PC-9 (cell line): ENCODE data around the gene F11R. TPM values are rescaled to one million over a fixed set of nuclear protein-coding genes. Genes with fewer than 3 reads are reported as not detected.
A peak's percentile ranks its signal among the peaks of the same experiment; 100 is the strongest.

Experiments
- BruUV-seq: library from RNA; stranded (reverse); fragments of 400-500 nt; replicated peaks from 2 replicates; lab custom pipeline; 2021; lab: Mats Ljungman, UMichigan
- CTCF ChIA-PET: fragments of 300-600 bp; sonication (Branson Sonifier 250); formaldehyde crosslinking; loops from one replicate; lab custom pipeline; 2022; ENCODE audit warnings: antibody characterized with exemption; lab: Charles Lee
- POLR2A ChIA-PET: fragments of 300-600 bp; sonication (Branson Sonifier 250); formaldehyde crosslinking; loops from one replicate; lab custom pipeline; 2022; ENCODE audit warnings: antibody characterized with exemption; ENCODE audit not compliant: unreplicated experiment; lab: Charles Lee
- DNase-seq, 2 experiments: peaks; one replicate each; pipeline versions ENCODE4 v3.0.0 to v3.0.0-alpha.2; 2015 to 2022; ENCODE audit warnings: mixed read lengths in 1 of 2
- H2AFZ ChIP-seq: fragments of 200-600 bp; sonication (generic); 2 replicates; pipeline ENCODE4 v1.8.1; 2017; ENCODE audit warnings: antibody characterized with exemption
- H3F3A ChIP-seq: fragments of 200-600 bp; sonication (generic); 2 replicates; pipeline ENCODE4 v1.8.1; 2017; ENCODE audit warnings: antibody characterized with exemption, mild to moderate bottlenecking, low read depth; ENCODE audit not compliant: insufficient read depth
- H3K27ac ChIP-seq: fragments of 200-600 bp; sonication (generic); 2 replicates; pipeline ENCODE4 v1.6.1; 2016; ENCODE audit warnings: mixed run types
- H3K27me3 ChIP-seq: fragments of 200-600 bp; sonication (generic); 2 replicates; pipeline ENCODE4 v1.6.1; 2016; ENCODE audit warnings: low read depth, mixed run types; ENCODE audit not compliant: insufficient read depth
- H3K36me3 ChIP-seq: fragments of 200-600 bp; sonication (generic); 2 replicates; pipeline ENCODE4 v1.6.1; 2016; ENCODE audit warnings: low read depth, mixed run types
- H3K4me1 ChIP-seq: fragments of 200-600 bp; sonication (generic); replicated peaks from 2 replicates; pipeline ENCODE4 v1.6.1; 2016; ENCODE audit warnings: mixed run types; ENCODE audit not compliant: insufficient read depth
- H3K4me2 ChIP-seq: fragments of 200-600 bp; sonication (generic); 2 replicates; pipeline ENCODE4 v1.6.1; 2017; ENCODE audit warnings: mixed run types
- H3K4me3 ChIP-seq: fragments of 200-600 bp; sonication (generic); 2 replicates; pipeline ENCODE4 v1.6.1; 2016; ENCODE audit warnings: mixed run types
- H3K79me2 ChIP-seq: fragments of 200-600 bp; sonication (generic); 2 replicates; pipeline ENCODE4 v1.6.1; 2017; ENCODE audit warnings: low read depth, mixed run types
- H3K9me2 ChIP-seq: fragments of 200-600 bp; sonication (generic); 2 replicates; pipeline ENCODE4 v1.8.1; 2017; ENCODE audit warnings: mild to moderate bottlenecking; ENCODE audit not compliant: insufficient read depth
- H3K9me3 ChIP-seq: fragments of 200-600 bp; sonication (generic); 2 replicates; pipeline ENCODE4 v1.8.1; 2016; ENCODE audit warnings: low read depth; ENCODE audit not compliant: insufficient read depth
- H4K20me1 ChIP-seq: fragments of 200-600 bp; sonication (generic); 2 replicates; pipeline ENCODE4 v1.8.1; 2017; ENCODE audit not compliant: insufficient read depth
- EZH2 ChIP-seq: fragments of 200-600 bp; sonication (generic); IDR thresholded peaks from 2 replicates; pipeline ENCODE4 v1.8.0; 2017; ENCODE audit warnings: antibody characterized with exemption, low read depth
- intact Hi-C: fragments of 100-400 bp; cut with micrococcal nuclease; formaldehyde crosslinking; loops from one replicate; pipeline ENCODE4 v1.10.0; 2022; ENCODE audit not compliant: unreplicated experiment
- total RNA-seq: library from RNA; stranded (reverse); gene quantifications from 2 replicates; pipeline ENCODE4 v1.2.3, GENCODE V29; 2021
- TF ChIP-seq, protein P1 (sequence below): fragments of 200-600 bp; sonication (generic); conservative IDR thresholded peaks from 2 replicates; pipeline ENCODE4 v1.6.1; 2017; ENCODE audit warnings: mixed run types, antibody characterized with exemption, mild to moderate bottlenecking, moderate library complexity

Gene F11R
- total RNA-seq, 1 experiment from 2014 or later, result 117 TPM

DNA sequence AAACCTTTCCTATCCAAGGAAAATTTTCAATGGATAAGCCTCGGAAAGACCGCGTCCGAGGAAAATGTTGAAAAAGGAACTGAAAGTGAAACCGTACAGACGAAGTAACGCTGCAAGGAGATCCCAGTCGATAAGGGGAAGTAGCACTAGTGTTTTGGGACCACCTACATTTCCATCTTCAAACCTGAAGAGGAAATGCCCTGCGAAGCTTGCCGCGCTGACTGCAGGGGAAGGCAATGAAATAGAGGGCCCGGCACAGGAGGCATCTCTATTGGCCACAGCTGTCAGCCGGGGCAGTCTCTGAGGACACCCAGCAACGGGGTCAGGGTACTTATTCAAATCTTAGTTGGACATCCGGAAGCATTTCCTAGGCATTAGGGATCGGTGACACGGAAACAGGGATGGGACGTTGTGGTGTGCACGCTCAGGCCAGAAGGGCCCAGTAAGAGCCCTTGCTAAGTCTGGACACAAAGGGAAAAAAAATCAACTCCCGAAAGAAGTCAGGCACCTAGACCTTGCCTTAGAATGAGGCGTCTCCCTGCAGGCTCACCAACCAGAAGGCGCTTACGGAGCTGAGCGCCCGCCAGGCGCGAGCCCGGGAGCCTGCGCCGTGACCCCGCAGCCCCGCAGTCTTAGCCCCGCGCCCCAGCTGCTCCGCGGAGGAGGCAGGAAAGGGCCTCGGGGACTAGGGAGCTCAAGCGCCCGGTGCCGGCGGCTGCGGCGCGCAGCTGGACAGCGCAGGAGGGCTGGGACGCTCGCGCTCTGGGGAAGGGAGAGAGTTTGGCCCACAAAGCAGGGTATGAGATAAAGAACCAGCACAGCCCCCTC is 24.2 kb upstream of the F11R start:
- H3K4me2 ChIP-seq, result peak overlapping the region; percentile 87
- DNase-seq, result peak; percentile 50 to 53
- POLR2A ChIA-PET, result interaction anchor here (0.6 to 1.0 kb wide), 8 partner anchors 23 to 323 kb away, joined by 3 to 7 read pairs (median 4); partner anchors contain the start of genes F11R and SDHC
- intact Hi-C loops, result loop anchor here (1.0 to 2.0 kb wide), 3 partner anchors 38 to 53 kb away; partner anchors contain the start of gene KLHDC9
- peak overlapping the region; percentile 66 for H3K4me3 ChIP-seq
- H3K79me2 ChIP-seq, result peaks cover 21% of the 10 kb centered on the region
- peak overlapping the region; percentile 85 for H3K27ac ChIP-seq
- no peaks in the 10 kb centered on the region for H3K9me2 ChIP-seq
- H3K9me3 ChIP-seq, result peaks cover 16% of the 10 kb centered on the region
- TSS peak; percentile 75 for BruUV-seq
- H3K36me3 ChIP-seq, result no peaks in the 10 kb centered on the region; the same call in 1 of the 2 replicates
- CTCF ChIA-PET, result interaction anchor here (0.5 to 2.3 kb wide), 5 partner anchors 24 to 55 kb away, joined by 3 to 11 read pairs (median 4); partner anchors contain the start of gene KLHDC9
- H3K27me3 ChIP-seq, result no peaks in the 10 kb centered on the region
- H3F3A ChIP-seq, result peaks cover 3% of the 10 kb centered on the region; the same call in 1 of the 2 replicates
- peaks cover 15% of the 10 kb centered on the region for H3K4me1 ChIP-seq
- TF ChIP-seq EZH2, result no peak
- TF ChIP-seq, protein P1, sequence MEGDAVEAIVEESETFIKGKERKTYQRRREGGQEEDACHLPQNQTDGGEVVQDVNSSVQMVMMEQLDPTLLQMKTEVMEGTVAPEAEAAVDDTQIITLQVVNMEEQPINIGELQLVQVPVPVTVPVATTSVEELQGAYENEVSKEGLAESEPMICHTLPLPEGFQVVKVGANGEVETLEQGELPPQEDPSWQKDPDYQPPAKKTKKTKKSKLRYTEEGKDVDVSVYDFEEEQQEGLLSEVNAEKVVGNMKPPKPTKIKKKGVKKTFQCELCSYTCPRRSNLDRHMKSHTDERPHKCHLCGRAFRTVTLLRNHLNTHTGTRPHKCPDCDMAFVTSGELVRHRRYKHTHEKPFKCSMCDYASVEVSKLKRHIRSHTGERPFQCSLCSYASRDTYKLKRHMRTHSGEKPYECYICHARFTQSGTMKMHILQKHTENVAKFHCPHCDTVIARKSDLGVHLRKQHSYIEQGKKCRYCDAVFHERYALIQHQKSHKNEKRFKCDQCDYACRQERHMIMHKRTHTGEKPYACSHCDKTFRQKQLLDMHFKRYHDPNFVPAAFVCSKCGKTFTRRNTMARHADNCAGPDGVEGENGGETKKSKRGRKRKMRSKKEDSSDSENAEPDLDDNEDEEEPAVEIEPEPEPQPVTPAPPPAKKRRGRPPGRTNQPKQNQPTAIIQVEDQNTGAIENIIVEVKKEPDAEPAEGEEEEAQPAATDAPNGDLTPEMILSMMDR, result no peak
- H4K20me1 ChIP-seq, result no peaks in the 10 kb centered on the region
- peak overlapping the region; percentile 80 for H2AFZ ChIP-seq

DNA sequence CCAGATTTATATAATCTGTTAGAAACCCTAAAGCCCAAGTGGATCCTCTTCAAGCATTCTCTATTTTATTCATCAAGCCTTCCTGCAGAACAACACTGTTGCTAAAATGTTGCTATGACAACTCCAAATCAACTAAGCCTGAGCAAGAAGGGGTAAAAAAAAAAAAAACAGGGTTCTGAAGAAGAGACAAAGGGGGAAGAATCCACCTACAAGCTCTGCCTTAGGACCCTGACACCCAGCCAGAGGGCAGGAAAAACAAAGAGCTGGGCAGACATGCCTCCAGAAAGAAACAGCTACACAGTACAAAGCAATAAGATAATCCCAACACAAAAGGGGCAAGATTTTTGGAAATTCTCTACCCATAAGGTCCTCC is 23.6 kb upstream of the F11R start:
- Histone ChIP-seq H2AFZ (peak overlapping the region; percentile 80), H3K9me2 (no peaks in the 10 kb centered on the region), H4K20me1 (no peaks in the 10 kb centered on the region), H3K36me3 (no peaks in the 10 kb centered on the region; the same call in 1 of the 2 replicates), H3K27me3 (no peaks in the 10 kb centered on the region), H3F3A (peaks cover 9% of the 10 kb centered on the region; the same call in 1 of the 2 replicates), H3K4me3 (peak overlapping the region; percentile 66), H3K27ac (0 out of 2 replicates have a peak overlapping the region, but pooled peaks have one; percentile 85), H3K4me1 (peaks cover 15% of the 10 kb centered on the region), H3K4me2 (peak overlapping the region; percentile 87), H3K9me3 (peaks cover 16% of the 10 kb centered on the region), H3K79me2 (peaks cover 21% of the 10 kb centered on the region)
- intact Hi-C loops, result loop anchor here (2.0 kb wide), 2 partner anchors 38 to 48 kb away; no protein-coding TSS in a partner anchor
- no TSS peak for BruUV-seq
- CTCF ChIA-PET, result interaction anchor here (0.6 to 2.3 kb wide), 4 partner anchors 23 to 55 kb away, joined by 3 to 12 read pairs (median 8); no protein-coding TSS in a partner anchor
- DNase-seq, result no peak
- TF ChIP-seq EZH2, result no peak
- TF ChIP-seq, protein P1, result no peak
- POLR2A ChIA-PET, result interaction anchor here (0.6 kb wide), 1 partner anchor 281 kb away, joined by 3 read pairs; no protein-coding TSS in a partner anchor

DNA sequence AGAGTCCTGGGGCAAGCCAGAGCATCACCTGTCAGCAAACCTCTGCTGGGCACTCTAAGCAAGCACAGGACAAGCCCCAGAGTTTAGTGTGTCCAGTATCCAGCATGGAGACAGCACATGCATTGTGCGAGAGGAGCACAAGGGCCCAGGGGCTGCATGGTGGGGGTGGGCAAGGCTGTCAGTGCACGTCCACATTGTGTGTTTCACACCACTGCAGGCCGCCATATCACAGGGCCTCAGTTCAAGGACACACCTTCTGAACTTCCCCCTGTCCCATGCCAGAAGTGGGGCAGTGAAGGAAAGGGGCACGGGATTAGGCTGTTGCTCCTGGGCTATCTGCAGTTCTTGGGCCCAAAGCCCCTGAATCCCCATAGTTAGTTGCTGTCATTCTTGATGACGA is 18.6 kb upstream of the F11R start:
- H3K4me1 ChIP-seq, result peaks cover 18% of the 10 kb centered on the region
- CTCF ChIA-PET, result interaction anchor here (0.6 to 1.1 kb wide), 2 partner anchors 32 to 95 kb away, joined by 3 read pairs; no protein-coding TSS in a partner anchor
- H3K9me2 ChIP-seq, result no peaks in the 10 kb centered on the region
- POLR2A ChIA-PET, result interaction anchor here (1.1 kb wide), 1 partner anchor 18 kb away, joined by 8 read pairs; the partner anchor contains the start of gene F11R
- H3K4me3 ChIP-seq, result no peak overlapping the region
- H3K4me2 ChIP-seq, result peak overlapping the region; percentile 88; the same call in 1 of the 2 replicates
- no peak for DNase-seq
- no peaks in the 10 kb centered on the region for H4K20me1 ChIP-seq
- H2AFZ ChIP-seq, result no peak overlapping the region
- intact Hi-C loops, result loop anchor here (2.0 kb wide), 1 partner anchor 19 kb away; the partner anchor contains the start of gene F11R
- no peaks in the 10 kb centered on the region for H3K27me3 ChIP-seq
- no peaks in the 10 kb centered on the region; the same call in 1 of the 2 replicates for H3K36me3 ChIP-seq
- H3K79me2 ChIP-seq, result peaks cover 40% of the 10 kb centered on the region
- no peak overlapping the region for H3K27ac ChIP-seq
- TF ChIP-seq EZH2, result no peak
- TF ChIP-seq, protein P1, result no peak
- no peaks in the 10 kb centered on the region for H3K9me3 ChIP-seq
- BruUV-seq, result no TSS peak
- H3F3A ChIP-seq, result peaks cover 23% of the 10 kb centered on the region; the same call in 1 of the 2 replicates
